Right cardiac atrium (tissue), 5 donors: ENCODE results near the gene PTPN6. TPM values are rescaled to one million over a fixed set of nuclear protein-coding genes. Genes with fewer than 3 reads are reported as not detected.
"Not testable (repeated sequence)": the region's sequence is repeated elsewhere in the genome, so short reads cannot be mapped to it uniquely, and the experiment has no call there.

Experiments
- ATAC-seq, 2 donors: fragments of 200-7000 bp; cut with Tn5 transposase; one replicate each; pipeline versions ENCODE4 v1.8.0 to v1.9.1; 2020; ENCODE audit warnings: moderate library complexity in 2 of 2, mild to moderate bottlenecking in 1 of 2
- DNase-seq, 3 donors: peaks; one replicate each; pipeline ENCODE4 v3.0.0-alpha.2; 2020
- H3K27ac ChIP-seq: one replicate; pipeline ENCODE4 v1.5.1; 2013; ENCODE audit warnings: mild to moderate bottlenecking, low read length, control low read depth, moderate library complexity
- H3K27me3 ChIP-seq: one replicate; pipeline ENCODE4 v1.6.1; 2013; ENCODE audit not compliant: control insufficient read depth, insufficient read depth
- H3K4me1 ChIP-seq: one replicate; pipeline ENCODE4 v1.6.1; 2013; ENCODE audit warnings: low read length; ENCODE audit not compliant: control insufficient read depth, insufficient read depth
- H3K4me3 ChIP-seq: one replicate; pipeline ENCODE4 v1.5.1; 2013; ENCODE audit warnings: low read length, control low read depth
- H3K9me3 ChIP-seq: one replicate; pipeline ENCODE4 v1.6.1; 2013; ENCODE audit warnings: low read length; ENCODE audit not compliant: control insufficient read depth
- WGBS: extraction: QIAGEN DNeasy Blood & Tissue Kit; methylation state at CpG from one replicate; pipeline ENCODE4 v1.1.7; 2013; 5-methylcytosine and 5-hydroxymethylcytosine counted together
- intact Hi-C, 4 donors: fragments of 100-400 bp; cut with DNase I; formaldehyde crosslinking; loops; one replicate each; pipeline versions ENCODE4 v1.11.0 to v1.14.0; 2022 to 2023
- long read RNA-seq, 4 donors: library from polyadenylated mRNA; unstranded; transcript quantifications; one replicate each; pipeline ENCODE4 v2.0.0, GENCODE V29; 2020 to 2021
- polyA plus RNA-seq: library from polyadenylated mRNA; stranded (reverse); fragments of 200-250 nt; gene quantifications from one replicate; pipeline ENCODE4 v1.2.3, GENCODE V29; 2013
- total RNA-seq, 4 donors: library from RNA; stranded (reverse); fragmentation: NEBNext Ultra II Directional; extraction: Animal tissue kit (Norgen Biotek cat#: 25700); gene quantifications; one replicate each; pipeline ENCODE4 v1.2.1, GENCODE V29; 2021
- donor health status: healthy with polysubstance abuse.
- donor health status: DM: no; HTN: yes; CAD: no.
- donor health status: DM: no; HTN: no; CAD: no.
- donor health status: DM: no; HTN: yes; CAD: no; lungs with severe emphysema.
- donor health status: DM: yes; HTN: yes; CAD: no.

PTPN6 gene
- total RNA-seq = 10 to 100 TPM in 2 of 4 donors, 1 to 10 TPM in 2; 7.7 to 12.1 (median 9.3) TPM
- 5.9 TPM for polyA plus RNA-seq
- long read RNA-seq, donor 1, partial matches to known transcripts = 3 of 9 reads
- long read RNA-seq, donor 1, other reads (novel, unspliced or antisense) = 1 of 9 reads
- long read RNA-seq, donor 2, partial matches to known transcripts = 1 of 7 reads
- long read RNA-seq, donor 2, other reads (novel, unspliced or antisense) = 2 of 7 reads
- long read RNA-seq, donor 3, transcript PTPN6-201 (16 exons, 2,245 nt) = major isoform, 8 of 13 reads
- long read RNA-seq, donor 3, partial matches to known transcripts = 0 of 13 reads
- long read RNA-seq, donor 3, other reads (novel, unspliced or antisense) = 2 of 13 reads
- long read RNA-seq, donor 4, transcript PTPN6-201 (16 exons, 2,245 nt) = major isoform, 5 of 7 reads
- long read RNA-seq, donor 4, partial matches to known transcripts = 2 of 7 reads
- long read RNA-seq, donor 4, other reads (novel, unspliced or antisense) = 0 of 7 reads

DNA sequence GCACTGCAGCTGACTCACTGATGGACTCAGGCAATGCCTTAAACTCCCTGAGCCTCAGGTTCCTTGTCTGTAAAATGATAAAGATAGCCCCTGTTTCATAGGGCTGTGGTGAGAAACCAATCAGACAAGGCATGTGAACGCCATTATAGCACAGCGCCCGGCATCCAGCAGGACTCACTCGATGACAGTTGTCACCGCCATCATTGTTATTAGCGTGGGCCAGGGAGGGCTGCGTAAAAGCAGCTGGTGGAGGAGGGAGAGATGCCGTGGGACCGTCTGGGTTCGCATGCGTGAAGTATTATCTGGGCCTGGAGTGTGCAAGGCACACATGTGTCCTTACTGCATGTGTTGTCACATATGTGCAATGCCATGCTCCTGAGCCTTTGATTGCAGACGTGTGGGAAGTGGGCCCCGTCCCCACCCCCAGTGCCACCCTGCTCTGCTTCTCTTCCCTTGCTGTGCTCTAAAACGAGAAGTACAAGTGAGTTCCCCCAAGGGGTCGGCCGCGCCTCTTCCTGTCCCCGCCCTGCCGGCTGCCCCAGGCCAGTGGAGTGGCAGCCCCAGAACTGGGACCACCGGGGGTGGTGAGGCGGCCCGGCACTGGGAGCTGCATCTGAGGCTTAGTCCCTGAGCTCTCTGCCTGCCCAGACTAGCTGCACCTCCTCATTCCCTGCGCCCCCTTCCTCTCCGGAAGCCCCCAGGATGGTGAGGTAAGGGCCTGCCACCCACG is at the start of gene PTPN6:
Gene PTPN6, plus strand, starts transcription at position 546 of the 730 bp plus-strand sequence. Its CDS starts 157 bp downstream, at position 703.
- WGBS = 69% methylated on average over 25 of the region's 25 CpGs
- H3K9me3 ChIP-seq = no peaks in the 10 kb centered on the region
- no peaks in the 10 kb centered on the region for H3K4me1 ChIP-seq
- ATAC-seq = peak; percentile 12 to 20
- H3K27ac ChIP-seq = peak within 1 kb of the TSS; percentile 22
- DNase-seq = peak; percentile 67 to 90 (median 86)
- H3K27me3 ChIP-seq = no peaks in the 10 kb centered on the region
- H3K4me3 ChIP-seq = peak within 1 kb of the TSS; percentile 1
- intact Hi-C loops = loop anchor here in 1 of 4 donors (10.0 kb wide), 1 partner anchor 154 kb away; the partner anchor contains the start of gene C1RL

DNA sequence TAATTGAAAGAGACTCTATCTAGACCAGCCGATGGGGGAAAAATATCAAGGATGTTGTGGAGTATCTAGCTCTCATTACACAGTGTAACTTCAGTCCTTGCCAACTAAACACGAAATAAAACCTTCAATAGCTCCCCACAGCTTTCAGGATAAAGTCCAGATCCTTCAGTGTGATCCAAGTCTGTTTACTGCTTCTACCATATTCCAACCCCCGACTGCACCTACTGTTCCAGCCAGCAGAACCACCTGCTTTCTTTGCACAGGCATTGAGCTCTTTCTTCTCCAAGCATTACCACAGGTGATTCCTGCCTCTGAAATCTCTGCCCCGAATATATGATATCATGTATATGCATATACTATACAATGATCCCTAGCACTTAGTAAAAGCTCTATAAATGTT is 48.7 kb upstream of the PTPN6 start:
- DNase-seq (no peak), ATAC-seq (no peak)
- Histone ChIP-seq H3K4me3 (no peak overlapping the region), H3K4me1 (no peaks in the 10 kb centered on the region), H3K9me3 (no peaks in the 10 kb centered on the region), H3K27ac (no peak overlapping the region), H3K27me3 (no peaks in the 10 kb centered on the region)
- intact Hi-C loops = no loop called here
- 83% methylated on average over 4 of the region's 4 CpGs for WGBS

DNA sequence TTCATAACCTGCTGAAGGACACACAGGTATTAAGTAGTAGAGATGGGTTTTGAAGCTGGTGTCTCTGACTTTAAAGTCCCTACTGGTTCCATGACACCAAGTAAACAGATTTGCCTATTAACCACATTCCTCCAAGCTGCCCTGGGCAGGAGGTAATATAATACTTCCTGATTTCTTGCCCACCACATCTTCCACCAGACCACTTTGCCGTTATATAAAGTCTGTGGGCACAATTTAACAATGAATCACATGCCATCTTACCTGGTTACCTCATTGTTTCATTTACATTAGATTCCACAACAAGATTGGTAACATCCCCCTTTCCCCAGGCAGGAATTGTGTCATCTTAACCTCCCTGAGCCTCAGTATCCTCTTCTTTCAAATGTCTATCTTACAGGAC is 47.4 kb upstream of the PTPN6 start:
- no peak for ATAC-seq
- H3K27ac ChIP-seq = no peak overlapping the region
- DNase-seq = no peak
- WGBS = 78% methylated on average over 1 of the region's 1 CpG
- H3K9me3 ChIP-seq = no peaks in the 10 kb centered on the region
- no peak overlapping the region for H3K4me3 ChIP-seq
- no peaks in the 10 kb centered on the region for H3K4me1 ChIP-seq
- H3K27me3 ChIP-seq = no peaks in the 10 kb centered on the region
- intact Hi-C loops = no loop called here

DNA sequence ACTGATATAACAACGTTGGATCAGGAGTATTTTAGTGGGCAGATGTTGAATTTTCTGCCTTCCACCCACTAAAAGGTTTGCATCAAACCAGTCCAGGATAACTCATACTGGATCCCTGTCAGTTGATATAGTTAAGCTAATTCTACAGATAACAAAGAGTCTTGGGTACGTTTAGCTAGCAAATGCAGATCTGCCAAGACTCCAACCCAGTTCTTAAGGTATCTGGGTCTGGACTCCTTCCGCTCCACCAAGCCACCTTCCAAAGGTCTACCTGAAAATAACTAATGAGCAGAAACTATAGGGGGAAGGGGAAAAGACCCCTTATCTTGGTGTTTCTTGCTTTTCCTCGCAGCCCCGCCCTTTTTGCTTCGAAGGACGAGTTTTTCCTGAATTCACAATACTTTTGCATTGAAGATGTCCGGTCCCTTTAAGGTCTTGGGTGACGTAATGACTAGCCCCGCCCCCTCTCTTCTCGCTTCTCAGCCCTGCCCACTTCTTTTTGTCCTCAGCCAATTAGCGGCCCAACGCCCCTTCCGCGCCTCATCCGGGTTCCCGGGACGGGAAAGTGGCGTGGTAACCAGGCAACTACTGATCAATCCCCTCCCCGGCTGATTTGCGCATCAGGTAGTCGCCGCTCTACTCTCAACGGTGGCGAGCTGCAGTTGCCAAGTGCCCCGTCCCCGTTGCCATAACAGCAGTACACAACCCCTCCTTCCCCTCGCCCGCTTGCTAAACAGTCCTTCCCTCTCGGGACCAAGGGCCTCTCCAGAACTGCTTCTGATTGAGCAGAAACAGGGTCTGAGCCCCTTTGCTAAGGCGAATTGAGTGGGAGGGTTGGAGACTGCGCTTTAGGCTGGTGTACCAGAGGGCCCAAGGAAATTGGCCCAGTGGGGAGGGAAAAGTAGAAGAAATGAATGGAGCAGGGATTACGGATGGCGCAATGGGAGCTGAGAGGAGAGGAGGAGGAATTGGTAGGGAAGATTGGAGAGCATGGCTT is 46.6 kb upstream of the PTPN6 start, which contains the start of gene LRRC23:
Gene LRRC23, plus strand, starts transcription at position 543 of the 997 bp plus-strand sequence. CDS start 812 bp downstream, outside the sequence.
- H3K4me3 ChIP-seq = peak within 1 kb of the TSS; percentile 60
- H3K4me1 ChIP-seq = no peaks in the 10 kb centered on the region
- H3K27ac ChIP-seq = peak within 1 kb of the TSS; percentile 69
- no peaks in the 10 kb centered on the region for H3K9me3 ChIP-seq
- peak; percentile 95 to 96 for ATAC-seq
- WGBS = 4% methylated on average over 34 of the region's 34 CpGs
- intact Hi-C loops = no loop called here
- no peaks in the 10 kb centered on the region for H3K27me3 ChIP-seq
- peak; percentile 98 to 99 (median 98) for DNase-seq

DNA sequence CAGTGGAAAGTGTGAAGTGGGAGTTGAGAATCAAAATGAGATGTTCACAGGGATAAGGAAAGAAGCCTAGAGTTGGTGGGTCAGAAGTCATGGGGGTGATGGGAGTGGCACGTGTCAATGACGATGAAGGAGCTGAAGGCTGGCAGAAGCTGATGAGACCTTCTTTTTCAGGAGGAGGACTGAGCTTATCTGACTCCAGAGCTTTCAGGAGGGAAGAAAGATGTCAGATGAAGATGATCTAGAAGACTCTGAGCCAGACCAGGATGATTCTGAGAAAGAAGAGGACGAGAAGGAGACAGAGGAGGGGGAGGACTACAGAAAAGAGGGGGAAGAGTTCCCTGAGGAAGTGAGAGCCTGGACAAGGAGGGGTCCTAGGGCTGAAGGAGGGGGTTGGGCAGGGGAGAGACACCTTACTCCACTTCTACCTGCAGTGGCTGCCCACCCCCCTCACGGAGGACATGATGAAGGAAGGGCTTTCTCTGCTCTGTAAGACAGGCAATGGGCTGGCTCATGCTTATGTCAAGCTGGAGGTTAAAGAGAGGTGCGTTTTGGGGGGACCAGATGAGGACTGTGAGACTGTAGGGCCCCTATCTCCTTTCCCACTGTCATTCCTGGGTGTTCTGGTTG is 45.6 kb upstream of the PTPN6 start:
- Histone ChIP-seq H3K27me3 (no peaks in the 10 kb centered on the region), H3K9me3 (no peaks in the 10 kb centered on the region), H3K27ac (peak overlapping the region; percentile 69), H3K4me3 (peak overlapping the region; percentile 60), H3K4me1 (no peaks in the 10 kb centered on the region)
- no peak for ATAC-seq
- WGBS = 58% methylated on average over 5 of the region's 5 CpGs
- intact Hi-C loops = no loop called here
- DNase-seq = no peak

DNA sequence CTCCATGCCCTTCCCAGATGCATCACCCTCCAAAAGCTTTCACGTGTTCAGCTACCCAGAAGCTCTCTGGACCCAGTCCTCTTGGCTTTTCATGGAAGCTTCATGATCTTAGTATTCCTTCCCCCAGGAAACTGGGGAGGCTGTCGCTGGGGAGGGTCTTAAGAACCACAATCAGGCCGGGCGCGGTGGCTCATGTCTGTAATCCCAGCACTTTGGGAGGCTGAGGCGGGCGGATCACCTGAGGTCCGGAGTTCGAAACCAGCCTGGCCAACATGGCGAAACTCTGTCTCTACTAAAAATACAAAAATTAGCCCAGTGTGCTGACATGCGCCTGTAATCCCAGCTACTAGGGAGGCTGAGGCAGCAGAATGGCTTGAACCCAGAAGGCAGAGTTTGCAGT is 43.0 kb upstream of the PTPN6 start:
- not testable (repeated sequence) for DNase-seq, ATAC-seq

GRCh38 chr12:6909421-6910145 is 41.6 kb upstream of the PTPN6 start:
- intact Hi-C loops = no loop called here
- 89% methylated on average over 4 of the region's 4 CpGs for WGBS

More for the DNA sequence above, 43.0 kb upstream of the PTPN6 start:
- H3K27ac ChIP-seq, H3K9me3 ChIP-seq, intact Hi-C loops, H3K27me3 ChIP-seq, H3K4me1 ChIP-seq, H3K4me3 ChIP-seq: not testable (repeated sequence)
- WGBS = 94% methylated on average over 11 of the region's 11 CpGs

GRCh38 chr12:6912164-6912935 is 38.8 kb upstream of the PTPN6 start:
- 86% methylated on average over 15 of the region's 15 CpGs for WGBS

More at GRCh38 chr12:6909421-6910145, 41.6 kb upstream of the PTPN6 start:
- no peak for ATAC-seq
- Histone ChIP-seq H3K9me3 (no peaks in the 10 kb centered on the region), H3K27ac (no peak overlapping the region), H3K4me3 (no peak overlapping the region), H3K4me1 (no peaks in the 10 kb centered on the region), H3K27me3 (no peaks in the 10 kb centered on the region)
- no peak for DNase-seq

More at GRCh38 chr12:6912164-6912935, 38.8 kb upstream of the PTPN6 start:
- intact Hi-C loops = no loop called here
- Histone ChIP-seq H3K4me3 (no peak overlapping the region), H3K27ac (no peak overlapping the region), H3K9me3 (no peaks in the 10 kb centered on the region), H3K27me3 (no peaks in the 10 kb centered on the region), H3K4me1 (no peaks in the 10 kb centered on the region)
- ATAC-seq (no peak), DNase-seq (no peak)
